Cerebellar nuclear complex (tissue), 1 donor: Measurements from ENCODE around the gene BCAR3.
"Not testable (repeated sequence)": the region's sequence is repeated elsewhere in the genome, so short reads cannot be mapped to it uniquely, and the experiment has no call there.

ENCODE experiments used
- DNase-seq, 2 experiments: peaks; one replicate each; lab custom pipeline; 2025; lab: John Stamatoyannopoulos, UW

The BCAR3 gene

DNA sequence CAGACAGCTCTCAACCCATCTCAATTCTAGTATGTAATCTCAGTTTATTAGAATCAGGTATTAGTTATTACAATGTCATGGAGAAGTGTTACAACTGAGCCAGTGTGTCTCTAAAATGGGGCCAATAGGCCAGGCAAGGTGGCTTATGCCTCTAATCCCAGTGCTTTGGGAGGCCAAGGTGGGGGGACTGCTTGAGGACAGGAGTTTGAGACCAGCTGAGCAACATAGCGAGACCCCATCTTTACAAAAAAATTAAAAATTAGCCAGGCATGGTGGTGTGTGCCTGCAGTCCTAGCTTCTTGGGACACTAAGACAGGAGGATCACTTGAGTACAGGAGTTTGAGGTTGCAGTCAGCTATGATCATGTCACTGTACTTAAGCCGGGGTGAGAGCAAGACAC is 104.9 kb downstream of the BCAR3 start:
- DNase-seq, result no peak

DNA sequence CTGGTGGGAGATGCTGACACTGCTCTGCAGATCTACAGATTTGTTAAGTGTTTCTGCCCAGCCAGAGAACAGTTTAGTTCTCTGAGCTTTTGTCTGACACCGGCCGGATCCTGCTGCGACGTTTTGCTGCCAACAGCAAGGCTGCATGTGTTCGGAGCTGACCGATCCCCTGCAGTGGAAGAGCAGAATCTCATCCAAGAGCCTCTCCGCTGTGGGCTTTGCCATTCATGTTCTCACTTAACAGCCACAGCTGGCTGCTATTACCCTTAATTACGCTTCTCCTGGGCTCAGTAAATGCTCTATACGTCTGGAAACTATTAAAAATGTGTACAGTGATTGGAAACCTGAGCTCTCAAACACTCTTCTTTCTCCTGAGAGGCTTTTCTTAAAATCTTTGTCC is 105.3 kb downstream of the BCAR3 start:
- DNase-seq, result no peak

GRCh38 chr1:93575621-93576284 is 105.9 kb downstream of the BCAR3 start:
- no peak for DNase-seq

DNA sequence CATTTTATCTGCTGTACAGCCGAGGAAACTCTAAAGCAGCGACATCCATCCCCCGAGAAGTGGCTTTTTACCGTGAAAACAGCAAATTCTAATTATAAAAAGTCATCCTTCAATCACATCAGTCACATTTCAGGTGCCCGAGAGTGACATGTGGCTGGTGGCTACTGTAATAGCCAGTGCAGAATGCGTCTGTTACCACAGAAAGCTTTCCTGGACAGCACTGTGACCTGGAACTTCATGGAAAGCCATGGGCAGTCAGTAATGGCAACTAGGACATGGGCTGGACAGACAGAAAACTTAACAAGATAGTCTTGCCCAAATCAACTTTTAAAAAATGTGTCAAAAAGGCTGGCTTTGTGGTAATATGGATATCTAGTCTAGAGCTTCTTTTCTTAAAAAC is 106.6 kb downstream of the BCAR3 start:
- no peak for DNase-seq

GRCh38 chr1:93574511-93574910 is 107.1 kb downstream of the BCAR3 start:
- no peak for DNase-seq

DNA sequence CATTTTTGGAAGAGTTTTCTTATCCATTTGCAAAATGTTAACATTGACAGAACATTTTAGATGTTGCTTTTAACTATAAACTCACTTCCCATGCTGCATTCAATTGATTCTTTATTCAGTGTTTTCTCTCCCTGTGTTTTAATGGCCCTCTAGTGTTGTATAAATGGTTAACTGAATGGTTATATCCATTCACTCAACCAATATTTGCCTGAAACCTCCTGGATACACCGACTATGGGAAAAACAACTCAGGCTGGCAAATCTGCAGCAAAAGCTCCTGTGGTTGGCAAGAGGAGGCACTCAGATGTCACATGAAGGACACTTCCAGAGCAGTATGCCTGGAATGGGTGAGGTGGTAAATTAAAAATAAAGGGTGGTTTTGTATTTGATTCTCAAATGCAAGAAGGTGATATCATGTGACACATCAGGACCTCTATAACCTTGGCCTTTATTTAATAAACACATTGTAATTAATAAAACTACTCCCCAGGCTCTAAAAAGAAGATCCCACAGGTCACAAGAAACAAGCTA is 107.6 kb downstream of the BCAR3 start:
- DNase-seq, result no peak

DNA sequence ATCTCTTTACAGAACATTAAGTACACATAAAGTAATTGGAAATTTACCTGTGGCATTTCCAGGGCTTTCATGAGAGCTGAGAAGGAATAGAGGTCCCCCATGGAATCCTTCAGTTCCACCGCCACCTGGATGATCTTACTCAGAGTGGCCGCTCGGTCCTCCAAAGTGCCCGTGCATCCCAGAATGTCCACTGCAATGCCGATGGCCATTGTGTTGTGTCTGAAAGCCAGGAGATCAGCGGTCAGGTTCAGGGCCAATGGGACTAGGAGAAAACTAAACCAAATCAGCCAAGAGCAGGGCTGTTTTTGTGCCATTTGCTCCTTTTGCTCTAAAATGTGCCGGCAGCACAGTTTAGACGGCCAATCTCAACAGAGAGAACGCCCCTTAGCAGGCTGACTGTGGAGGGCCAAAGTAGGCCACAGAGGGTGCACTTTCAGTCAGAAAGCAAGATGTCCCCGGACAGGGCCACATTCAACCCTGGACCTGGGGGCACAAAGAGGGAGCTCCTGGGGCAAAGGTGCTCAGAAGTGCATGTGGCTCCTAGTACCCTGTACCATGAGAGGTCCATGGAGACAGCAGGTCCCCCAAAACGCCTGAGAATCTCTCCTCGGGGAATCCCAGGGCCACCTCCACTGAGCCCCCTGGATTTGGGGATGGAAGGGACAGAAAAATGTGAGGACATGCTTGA is 109.9 kb downstream of the BCAR3 start:
- no peak for DNase-seq

DNA sequence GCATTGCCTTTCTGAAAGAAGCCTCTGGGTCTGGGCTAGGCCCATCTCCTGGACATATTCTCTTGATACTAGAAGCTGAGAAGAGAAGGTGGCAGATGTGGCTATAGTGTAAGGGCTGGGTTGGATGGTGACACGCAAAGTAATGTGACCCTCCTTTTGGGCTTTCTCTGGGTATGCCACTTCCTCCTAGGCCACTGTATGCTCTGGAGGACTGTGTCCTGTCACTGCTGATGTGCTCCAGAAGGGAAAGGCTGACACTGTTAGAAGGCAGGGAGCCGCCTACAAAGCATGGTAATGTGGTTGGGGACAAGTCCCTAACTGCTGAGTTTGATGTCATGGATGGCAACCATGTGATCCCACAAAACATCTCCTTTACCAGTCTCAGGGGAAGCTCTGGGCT is 112.1 kb downstream of the BCAR3 start:
- DNase-seq, result no peak

DNA sequence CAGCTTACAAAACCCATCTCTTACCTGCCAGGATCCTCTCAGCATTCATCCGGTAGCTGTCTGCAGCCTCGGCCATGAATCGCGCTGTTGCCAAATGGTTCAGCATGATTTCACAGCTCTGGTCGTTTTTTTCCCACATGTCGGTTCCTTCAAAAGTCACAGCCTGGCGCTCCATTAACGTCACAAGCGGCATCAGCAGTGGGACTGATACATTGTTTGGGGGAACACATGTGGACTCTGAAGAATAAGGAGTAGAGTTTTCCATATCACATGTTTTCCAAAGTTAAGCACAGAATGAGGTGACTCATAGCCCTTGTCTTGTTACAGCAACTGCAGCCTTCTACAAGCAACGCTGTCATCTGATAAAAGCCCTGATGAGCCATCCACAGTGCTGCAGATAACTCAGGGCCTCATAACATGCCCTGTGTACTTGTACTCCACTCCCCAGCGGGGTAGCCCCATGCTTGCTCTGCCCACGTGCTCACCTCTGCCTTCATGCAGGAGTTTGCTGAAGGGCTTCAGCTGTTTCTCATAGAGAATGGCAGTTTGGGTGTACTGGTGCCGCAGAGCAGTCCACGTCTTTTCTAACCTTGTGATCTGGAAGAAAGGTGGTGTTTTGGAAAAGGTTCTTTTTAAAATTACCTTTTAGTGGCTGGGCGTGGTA is 114.2 kb downstream of the BCAR3 start:
- no peak for DNase-seq

DNA sequence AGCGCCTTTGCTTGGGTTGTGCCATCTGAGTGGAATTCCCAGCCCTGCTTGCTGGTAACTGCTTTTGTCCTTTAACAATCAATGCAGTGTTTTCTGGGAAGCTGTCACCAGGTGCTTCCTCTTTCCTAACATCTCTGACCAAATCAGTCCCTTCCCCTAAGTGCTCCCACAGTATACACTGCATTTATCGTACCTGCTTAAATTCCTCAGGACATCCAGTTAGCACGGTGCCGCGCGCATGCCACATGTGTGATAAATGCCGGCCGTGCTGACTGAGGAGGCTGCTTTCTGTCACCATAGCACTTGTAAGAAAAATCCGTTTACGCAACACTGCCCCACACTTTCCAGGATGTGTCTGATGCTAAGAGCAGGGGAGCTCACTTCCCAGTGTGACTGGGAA is 115.4 kb downstream of the BCAR3 start:
- DNase-seq, result no peak

- DNase-seq, result no peak
These were observed 116.0 kb downstream of the BCAR3 start for GRCh38 chr1:93565496-93566206.

GRCh38 chr1:93559695-93560094 is 121.9 kb downstream of the BCAR3 start:
- no peak for DNase-seq

- no peak for DNase-seq
These were observed 122.6 kb downstream of the BCAR3 start for GRCh38 chr1:93559045-93559444.

DNA sequence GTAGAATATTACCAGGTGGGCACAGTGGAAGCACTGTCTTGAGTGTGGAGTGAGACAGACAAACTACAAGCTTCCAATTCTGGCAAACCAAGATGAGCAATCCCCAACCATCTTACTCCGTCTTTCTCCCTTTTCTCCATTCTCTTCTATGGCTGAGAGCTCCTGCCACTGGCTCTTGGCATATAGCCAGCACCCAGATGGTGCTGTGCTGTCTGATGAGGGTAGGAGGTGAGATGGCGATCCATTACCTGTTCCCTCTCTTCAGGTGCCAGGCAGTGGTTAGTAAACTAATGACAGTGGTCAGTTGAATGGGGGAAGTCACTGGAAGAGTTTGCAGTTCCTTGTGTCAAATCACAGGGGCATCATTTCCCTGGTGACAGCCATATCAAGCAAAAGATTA is 125.3 kb downstream of the BCAR3 start:
- DNase-seq, result peak in 1 of 2 experiments; percentile 3

GRCh38 chr1:93554883-93555872 is 126.5 kb downstream of the BCAR3 start:
- DNase-seq, result no peak

- not testable (repeated sequence) for DNase-seq
These were observed 127.6 kb downstream of the BCAR3 start for GRCh38 chr1:93553886-93554490.

DNA sequence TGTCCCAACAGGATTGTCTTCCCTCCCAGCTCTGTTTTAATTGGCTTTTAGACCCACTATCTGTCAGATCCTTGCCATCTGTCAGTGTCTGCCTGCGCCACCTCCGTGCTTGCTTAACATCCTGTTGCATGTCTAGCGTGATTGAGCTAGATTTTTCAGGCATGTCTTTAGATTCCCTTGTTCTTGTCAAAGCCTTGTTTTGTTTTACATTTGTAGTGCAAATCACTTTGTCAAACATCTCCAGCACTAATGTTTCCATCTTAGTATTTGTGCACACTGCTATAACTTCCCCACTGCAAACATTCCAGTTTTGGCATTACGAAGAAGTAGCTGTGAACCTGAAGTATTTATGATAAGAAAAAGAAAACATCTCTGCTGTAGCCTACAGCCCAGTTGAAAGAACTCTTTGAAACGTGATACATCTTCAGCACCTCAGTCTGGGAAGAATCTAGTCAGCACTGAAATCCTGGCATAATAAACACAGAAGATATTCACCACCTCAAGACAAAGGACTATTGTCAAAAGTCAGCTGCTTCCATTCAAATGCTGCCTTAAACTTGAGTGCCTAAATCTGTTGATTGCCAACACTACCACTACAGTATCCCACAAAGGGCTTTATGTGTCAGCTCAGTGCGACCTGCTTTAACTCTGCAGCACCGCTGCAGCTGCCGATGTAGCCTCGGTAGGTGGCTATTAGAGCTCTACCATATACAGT is 128.7 kb downstream of the BCAR3 start:
- DNase-seq, result no peak

DNA sequence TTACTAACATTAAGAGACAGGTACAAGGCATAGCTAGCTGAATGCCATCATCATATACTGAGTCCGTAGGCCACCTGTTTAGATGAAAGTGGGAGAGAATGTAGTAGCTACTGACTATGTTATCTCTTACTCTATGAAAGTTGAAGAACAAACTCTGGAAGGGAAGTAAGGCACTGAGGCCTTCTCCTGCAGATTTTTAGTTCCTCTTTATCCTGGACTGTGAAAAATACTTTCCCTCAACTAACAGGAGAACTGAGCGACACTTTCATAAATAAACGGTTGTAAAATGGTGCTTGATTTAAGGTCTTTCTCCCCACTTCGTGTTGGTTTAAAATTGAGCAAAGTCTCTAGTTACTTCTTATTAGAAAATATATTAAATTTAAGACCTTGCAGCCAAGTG is 131.8 kb downstream of the BCAR3 start:
- DNase-seq, result no peak

DNA sequence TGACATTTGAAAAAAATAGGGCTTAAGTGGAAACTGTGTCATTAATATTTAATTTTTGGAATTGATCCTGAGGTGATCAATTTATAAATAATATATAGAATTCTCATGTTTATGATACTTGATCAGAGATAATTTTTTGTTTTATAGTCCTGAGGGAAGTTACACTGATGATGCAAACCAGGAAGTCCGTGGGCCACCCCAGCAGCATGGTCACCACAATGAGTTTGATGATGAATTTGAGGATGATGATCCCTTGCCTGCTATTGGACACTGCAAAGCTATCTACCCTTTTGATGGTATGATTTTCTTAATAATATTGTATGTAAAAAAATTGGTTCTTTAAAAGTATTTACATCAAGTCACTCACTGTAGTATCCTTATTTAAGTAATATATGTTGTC is 132.5 kb downstream of the BCAR3 start:
- no peak for DNase-seq
